Midbrain (tissue), 1 donor: ENCODE measurements around the gene HEXIM2.

ENCODE experiments used
- DNase-seq: peaks from one replicate; lab custom pipeline; 2025; lab: John Stamatoyannopoulos, UW

Gene HEXIM2

DNA sequence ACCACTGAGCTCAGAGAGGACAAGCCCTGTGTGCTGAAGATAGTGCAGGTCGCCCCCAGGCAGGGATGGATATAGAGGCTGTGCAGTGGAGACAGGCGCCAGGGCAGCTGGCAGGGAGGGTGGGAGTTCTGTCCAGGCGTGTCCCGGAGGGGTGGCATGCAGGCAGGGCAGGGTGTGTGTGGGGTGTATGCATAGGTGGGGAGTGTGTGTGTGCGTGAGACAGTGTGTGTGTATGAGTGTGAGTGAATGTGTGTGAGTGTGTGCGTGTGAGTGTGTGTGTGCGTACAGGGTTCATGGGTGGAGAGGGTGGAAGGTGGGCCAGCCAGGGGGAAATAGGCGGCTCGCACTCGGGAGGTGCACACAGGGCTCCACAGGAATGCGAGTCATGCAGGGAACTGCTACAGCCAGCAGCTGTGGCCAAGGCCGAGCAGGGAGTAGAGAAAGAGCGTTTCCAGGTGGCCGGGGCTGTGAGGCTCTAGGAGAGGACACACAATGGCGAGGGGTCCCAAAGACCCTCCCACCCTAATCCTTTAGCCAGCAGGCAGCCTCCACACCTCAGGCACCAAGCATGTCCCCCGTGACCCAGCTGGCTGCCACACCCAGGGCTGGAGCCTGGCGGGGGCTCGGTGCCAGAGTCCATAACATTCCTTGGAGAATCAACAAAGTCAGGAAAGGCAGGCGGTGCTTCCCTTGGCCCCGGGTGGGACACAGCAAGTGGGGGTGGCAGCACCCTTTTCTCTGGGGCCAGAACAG, 34.0 kb upstream of the HEXIM2 start:
- no peak for DNase-seq

DNA sequence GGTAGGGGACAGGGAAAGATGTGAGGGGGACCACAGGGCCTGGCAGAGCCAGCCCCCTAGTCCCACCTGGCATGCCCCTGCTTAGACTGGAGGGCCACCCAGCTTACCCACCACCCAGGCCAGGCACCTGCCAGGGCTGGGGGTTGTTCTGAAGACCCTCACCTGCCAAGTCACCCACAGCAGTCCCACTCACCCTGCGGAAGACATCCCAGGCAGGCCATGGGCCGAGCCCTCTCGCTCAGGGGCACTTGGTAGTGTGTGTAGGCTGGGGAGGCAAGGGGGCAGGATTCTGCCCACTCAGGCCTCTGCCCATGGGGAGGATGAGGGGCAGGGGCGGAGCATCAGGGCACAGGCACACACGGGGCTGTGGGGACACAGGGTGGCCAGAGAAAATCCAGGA, 33.3 kb upstream of the HEXIM2 start:
- DNase-seq, result no peak

DNA sequence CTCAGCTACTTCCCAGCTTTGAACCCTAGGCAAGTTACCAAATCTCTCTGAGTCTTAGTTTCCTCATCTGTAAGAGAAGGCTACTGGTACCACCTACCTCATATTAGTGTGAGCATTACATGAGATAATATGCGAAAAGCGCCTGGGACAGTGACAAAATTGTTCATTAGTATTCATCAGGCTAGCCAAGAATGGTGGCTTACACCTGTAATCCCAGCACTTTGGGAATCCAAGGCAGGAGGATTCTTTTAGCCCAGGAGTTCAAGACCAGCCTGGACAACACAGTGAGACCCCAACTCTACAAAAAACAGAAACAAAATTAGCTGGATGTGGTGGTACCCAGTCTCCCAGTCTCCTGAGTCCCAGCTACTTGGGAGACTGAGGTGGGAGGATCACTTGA, 32.7 kb upstream of the HEXIM2 start:
- DNase-seq, result no peak

DNA sequence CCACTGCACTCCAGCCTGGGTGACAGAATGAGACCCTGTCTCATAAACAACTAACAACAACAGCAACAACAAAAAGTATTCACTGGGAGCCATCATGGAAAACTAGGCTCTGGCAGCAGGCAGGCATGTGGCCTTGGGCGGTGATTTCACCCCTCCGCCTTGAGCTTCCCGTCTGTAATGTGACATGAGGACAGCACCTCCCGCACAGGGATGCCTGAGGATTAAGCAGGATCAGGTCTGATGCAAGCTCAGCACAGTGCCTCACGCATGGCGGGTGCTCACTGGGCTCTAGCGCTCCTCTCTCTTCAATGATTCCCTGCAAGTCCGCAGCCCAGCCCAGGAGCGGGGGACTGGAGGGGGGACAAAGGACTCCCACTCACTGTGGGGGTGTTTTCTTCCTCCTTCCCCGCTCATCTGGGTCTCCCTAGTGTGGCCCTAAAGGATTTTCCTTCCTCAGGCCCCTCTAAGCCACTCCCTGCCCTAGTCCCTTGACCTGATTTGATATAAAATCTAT, 32.2 kb upstream of the HEXIM2 start:
- peak; percentile 21 for DNase-seq

DNA sequence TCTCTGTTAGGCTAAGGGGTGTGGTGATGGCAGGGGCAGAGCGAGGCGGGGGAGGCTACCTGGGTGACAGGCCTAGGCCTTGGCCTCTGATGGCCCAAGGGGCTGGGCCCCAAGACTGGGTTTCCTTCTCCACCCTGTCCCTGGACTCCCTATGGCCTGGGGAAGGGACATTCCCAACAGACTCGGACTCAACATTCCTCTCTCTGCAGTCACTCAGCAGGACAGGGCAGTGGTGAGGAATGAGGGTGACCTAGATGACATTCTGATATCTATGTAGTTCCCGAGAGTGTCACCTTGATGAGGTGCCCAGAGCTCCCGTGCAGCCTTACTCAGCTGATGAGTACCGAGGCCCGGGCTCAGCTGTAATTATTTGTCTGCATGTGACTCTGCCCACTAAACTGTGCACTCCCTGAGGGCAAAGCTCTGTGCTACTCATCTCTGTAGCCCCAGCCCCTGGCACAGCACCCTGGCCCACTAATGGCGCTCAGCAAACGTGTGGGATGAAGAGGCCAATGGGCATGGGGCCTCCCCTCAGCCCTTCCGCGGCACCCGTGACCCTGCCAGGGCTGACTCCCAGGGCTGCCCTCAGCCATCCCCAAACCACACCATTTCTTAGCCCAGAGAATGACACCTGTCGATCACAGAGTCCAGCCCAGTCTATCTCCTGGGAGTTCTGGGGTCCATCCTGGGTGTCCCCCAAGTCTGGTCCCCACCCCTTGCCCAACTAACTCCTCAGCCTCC, 31.6 kb upstream of the HEXIM2 start:
- no peak for DNase-seq

DNA sequence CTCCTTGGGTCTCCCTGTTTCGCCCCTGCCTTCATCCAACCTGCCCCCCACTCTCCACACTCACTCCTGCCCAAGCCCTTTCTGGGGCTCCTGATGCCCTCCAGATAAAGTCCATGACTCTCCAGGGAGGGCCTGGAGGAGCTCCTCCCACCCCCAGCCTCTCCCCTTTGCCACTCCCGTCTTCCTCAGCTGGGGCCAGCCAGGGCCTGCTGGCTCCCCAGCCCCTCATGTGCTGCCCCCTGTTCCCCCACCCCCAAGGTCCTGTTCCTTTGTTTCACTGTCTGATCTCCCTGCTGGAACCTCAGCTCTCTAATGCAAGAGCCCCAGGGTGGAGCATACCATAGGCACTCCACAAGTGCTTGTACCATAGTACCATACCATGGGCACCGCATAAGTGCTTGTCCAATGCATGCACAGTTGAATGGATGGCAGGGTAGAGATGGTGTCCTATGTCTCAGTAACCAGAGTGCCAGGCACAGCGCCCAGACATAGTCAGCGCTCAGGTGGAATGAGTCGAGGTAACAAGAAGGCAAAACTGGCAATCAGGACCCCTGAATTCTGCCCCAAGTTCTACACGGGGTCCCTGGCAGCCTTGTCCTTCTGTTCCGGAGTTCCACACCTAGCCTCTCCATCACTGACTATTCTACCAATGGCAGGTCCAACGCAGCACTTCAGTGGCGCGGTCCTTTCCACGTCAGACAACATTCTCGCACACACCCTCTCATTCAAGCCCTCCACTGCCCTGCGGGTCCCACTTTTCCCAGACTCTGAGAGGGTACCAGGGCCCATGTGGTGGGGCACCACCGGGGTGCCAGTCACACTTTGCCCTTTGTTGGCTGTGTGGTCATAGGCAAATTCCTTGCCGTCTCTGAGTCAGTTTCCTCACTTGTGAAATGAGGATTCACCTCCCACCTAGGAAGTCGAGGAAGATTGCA, 30.7 kb upstream of the HEXIM2 start:
- no peak for DNase-seq

DNA sequence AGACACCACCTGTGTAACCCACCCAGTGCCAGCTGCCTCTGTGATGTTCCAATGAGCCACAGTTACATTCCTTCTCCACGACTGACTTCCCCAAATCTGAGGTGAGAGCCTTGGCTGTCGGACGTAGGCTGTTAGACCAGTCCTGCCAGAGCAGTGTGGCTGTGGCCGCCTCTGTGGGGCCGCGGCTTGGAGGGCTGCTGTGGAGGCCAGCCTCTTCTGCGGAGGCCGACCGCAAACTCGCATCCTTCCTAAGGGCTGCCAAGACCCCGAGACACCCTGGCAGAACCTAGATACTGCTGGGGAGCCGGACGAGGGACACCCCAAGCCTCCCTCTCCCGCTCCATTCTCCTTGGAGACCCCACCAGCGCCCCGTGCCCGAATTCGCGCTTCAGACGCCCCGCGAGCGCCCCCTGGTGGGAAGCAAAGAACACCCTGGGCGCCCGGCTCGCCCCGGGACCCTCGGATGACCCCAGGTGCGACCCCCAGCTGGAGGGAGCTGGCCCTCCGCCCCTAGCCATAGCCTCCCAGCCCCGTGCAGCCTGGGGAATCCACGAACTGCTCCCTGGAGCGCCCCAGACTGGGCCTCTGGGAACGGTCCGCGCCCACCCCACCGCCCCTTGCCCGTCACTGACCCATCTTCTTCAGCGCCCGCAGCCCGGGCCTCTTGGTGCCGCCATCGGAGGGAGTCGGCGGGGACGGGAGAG, 29.9 kb upstream of the HEXIM2 start:
- peak; percentile 42 for DNase-seq

DNA sequence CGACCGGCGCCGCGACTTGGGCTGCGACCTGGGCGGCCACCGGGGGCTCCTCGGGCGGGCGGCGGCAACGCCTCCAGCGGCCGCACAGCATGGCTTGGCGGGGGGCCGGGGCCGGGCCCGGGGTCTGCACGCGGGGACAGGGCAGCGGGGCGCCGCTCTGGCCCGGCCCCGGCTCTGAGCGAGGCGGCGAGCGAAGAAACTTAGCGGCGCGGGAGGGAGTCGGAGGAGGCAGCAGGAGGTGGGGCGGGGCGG, 29.4 kb upstream of the HEXIM2 start, which contains the start of gene PLCD3:
Gene PLCD3 (minus strand): TSS at position 196 of the 252 bp plus-strand sequence. CDS start 105 bp downstream, at position 91.
- no peak for DNase-seq

DNA sequence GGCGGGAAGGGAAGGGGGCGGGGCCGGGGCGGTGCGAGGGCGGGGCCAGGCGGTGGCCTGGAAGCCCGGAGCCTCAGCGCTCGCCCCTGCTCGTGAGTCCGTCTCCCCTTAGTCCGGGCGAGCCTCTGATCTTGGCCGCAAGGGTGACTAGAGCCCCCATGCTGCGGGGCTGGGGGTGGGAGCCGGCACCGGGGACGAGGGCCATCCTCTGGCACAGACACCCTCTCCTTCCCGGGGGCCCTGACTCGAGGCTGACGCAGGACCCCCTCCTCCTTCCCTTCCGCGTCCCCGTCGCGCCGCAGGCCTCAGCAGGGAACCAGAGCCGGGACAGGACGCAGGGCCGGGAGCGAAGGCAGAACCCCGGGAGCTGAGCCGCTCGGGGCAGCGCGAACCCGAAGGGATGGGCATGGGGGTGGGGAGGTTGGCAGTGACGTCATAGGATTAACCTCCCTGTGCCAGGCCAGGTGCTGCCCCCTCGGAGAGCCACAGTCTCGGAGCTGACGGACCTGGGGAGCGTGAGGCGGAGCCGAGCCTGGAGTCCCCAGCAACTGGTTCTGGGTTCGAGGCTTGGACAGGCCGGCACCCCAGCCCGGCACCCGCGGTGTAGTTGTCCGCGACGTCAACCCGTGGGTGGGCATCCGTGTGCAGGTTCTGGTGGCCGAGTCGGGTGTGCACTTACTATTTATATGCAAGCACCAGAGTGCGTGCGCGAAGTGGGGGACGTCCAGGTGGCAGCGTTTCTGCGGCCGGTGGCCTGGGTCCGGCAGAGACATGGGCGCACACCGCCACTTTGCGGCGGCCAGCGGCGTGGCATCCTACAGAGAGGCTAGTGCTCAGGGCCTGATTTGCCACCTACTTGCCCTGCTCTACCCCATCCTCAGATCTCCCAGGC, 28.9 kb upstream of the HEXIM2 start:
- peak; percentile 69 for DNase-seq

DNA sequence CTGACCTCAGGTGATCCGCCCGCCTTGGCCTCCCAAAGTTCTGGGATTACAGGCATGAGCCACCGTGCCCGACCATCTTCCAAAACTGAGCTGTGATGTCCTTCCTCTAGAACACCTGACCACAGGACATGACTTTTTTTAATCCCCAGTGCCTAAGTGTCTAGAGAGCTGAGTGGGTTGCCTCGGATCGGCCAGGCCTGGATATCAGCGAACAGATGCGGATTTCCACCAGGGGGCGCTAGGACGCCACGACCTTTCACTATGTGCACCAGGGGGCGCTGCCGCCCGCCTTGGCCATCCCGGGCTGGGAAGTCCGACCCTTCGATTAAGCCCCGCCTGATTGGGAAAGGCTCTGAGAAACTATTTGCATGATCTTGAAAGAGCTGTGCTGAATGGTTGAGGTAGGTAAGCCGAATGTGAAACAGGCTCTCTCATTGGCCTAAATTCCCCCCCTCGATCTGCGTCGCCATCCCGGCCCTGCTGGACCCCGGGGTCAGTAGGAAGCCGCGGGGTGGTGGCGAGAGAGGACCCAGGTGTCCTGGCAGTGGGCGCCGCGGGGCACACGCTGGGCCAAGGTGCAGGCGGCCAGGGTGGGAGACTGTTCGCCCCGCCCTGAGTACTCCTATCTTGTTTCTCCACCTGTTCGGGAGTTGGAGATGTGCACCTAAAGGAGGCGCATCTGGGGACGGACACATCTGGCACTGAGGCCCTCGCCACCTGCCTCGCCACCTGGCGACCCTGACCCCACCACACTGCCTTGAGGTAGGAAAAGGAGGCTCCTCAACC, 26.3 kb upstream of the HEXIM2 start, which contains the start of gene ACBD4:
Gene ACBD4 (plus strand): TSS at position 496 of the 786 bp plus-strand sequence. CDS start 458 bp downstream, outside the sequence.
- peak; percentile 94 for DNase-seq

DNA sequence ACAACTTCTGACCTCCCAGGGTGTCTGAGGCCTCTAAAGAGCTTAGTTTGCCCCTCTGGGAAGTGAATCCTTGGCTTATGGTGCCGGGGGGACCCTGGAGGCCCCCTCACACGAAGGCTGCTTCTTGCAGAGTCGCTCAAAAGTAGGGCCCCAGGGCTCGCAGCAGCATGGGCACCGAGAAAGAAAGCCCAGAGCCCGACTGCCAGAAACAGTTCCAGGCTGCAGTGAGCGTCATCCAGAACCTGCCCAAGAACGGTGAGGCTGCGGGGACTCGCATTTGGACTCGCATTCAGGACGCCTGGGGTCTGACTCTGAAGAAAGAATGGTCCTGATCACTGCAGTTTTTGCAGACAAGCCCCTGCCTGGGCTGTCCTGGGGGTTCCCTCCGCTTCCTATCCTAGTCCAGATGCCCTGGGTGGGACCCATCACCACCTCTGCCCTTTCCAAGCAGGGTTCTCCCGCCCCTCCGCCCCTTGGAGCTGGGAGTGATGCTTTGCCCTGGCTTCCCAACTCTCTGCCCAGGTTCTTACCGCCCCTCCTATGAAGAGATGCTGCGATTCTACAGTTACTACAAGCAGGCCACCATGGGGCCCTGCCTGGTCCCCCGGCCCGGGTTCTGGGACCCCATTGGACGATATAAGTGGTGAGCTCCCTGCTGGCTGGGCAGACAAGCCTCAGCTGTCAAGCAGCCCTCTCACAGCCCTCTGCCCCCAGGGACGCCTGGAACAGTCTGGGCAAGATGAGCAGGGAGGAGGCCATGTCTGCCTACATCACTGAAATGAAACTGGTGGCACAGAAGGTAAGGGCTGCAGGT, 25.5 kb upstream of the HEXIM2 start:
- no peak for DNase-seq

DNA sequence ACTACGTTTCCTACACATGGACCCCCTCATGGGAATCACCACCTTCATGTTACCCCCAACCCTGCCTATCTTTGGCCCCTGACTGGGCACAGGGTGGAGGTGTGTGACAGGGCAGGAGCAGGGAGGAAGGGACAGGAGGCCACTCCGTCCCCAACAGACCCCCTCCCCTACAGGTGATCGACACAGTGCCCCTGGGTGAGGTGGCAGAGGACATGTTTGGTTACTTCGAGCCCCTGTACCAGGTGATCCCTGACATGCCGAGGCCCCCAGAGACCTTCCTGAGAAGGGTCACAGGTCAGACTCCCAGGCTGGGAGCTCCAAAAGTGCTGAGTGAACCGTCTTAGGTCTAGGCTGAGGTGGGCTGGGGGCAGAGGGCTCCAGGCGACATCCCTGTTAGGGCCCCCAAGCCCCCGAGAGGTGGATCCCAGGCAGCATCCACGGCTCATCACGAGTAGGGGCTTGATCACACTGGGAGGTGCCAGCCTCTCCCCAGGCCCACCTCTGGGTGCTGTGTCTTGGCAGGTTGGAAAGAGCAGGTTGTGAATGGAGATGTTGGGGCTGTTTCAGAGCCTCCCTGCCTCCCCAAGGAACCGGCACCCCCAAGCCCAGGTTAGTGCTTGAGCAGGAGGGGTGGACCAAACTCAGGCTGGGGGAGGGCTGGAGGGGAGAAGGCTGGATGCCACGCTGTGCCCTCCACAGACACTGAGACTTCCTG, 24.7 kb upstream of the HEXIM2 start:
- no peak for DNase-seq

DNA sequence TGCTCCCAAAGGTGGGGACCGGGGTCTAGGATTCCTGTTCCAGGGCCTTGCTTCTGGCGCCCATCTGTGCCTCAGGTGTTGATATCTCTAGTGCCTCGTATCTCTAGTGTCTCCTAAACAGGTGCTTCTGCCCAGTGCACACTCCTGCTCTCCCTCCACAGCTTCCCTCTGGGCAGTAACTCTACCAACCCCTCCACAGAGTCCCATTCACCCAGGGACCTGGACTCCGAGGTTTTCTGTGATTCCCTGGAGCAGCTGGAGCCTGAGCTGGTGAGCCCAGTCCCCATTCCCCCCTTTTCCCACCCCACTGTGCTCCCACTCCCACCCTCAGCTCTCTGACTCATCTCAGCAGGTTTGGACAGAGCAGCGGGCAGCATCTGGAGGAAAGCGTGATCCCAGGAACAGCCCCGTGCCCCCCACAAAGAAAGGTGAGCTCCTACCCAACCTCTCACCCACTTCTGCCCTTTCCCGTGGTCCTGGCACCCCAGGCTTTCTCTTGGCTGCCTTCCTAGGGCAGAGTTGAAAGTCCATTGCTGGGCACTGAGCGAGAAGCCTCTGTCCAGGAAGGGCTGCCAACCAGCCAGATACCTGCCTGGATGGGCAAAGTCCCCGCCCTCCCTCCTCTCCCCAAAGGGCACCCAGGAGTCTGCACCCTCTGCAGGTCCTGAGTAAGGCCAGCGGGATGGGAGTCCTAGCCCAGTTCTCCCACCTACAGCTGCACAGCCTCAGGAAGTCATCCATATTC, 23.9 kb upstream of the HEXIM2 start:
- DNase-seq, result no peak

DNA sequence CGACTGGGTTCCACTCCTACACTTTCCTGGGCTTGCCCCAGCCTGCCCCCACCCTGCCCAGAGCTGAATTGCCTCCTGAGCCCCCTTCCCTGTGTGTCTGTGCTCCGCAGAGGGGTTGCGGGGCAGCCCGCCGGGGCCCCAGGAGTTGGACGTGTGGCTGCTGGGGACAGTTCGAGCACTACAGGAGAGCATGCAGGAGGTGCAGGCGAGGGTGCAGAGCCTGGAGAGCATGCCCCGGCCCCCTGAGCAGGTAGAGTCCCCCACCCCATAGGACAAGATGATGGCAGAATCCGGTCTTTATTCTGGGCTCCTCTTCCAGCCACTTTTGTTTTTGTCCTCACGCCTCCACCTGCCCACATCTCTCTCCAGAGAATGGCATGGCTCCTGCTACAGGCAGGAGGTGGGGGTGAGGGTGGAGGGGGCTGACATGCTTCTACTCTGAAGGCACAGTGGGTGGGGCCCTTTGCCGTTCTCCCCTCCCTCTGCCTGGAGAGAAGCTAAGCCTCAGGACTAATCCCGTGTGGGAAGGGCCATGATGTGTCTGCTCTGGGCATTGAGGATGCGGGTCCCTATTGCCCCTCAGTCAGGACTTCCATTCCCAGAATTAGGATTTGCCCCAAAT, 22.7 kb upstream of the HEXIM2 start:
- no peak for DNase-seq

DNA sequence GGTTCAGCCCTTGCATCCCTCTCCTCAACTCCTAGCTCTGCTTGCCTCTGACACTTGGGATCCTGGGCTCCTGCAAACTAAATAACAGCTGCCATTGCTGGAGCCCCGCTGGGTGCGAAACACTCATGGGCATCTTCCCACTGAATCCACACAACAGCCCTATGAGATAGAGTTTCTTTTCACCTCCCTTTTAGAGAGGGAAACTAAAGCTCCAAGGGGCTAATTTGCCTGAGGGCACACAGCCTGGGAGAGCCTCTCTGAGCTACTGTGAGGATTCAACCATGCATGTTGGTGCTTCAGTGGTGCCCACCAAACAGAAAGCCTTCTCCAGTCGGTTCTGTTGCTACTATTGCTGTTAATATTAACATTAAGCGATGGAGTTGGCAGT, 22.1 kb upstream of the HEXIM2 start:
- no peak for DNase-seq

DNA sequence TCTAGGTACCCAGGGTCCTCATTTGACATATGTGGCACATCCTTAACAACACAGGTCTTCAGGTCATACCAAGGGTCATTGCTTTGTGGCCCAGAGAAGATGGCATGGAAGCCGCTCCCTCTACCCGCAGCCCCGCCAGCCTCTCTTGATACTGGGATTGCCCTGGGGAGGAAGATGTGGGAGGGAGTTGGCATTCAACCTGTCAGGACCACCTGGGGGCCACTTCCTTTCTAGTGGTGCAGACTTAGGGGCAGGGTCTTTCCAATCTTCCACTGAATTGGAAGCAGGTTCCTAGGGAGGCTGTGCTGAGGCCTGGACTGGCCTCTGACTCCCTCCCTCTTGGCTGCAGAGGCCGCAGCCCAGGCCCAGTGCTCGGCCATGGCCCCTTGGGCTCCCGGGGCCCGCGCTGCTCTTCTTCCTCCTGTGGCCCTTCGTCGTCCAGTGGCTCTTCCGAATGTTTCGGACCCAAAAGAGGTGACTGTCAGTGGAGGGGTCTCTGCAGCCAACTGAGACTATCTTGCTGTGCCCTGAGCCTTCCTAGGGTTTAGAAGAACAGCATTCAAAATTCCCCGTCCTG, 18.5 kb upstream of the HEXIM2 start:
- no peak for DNase-seq

DNA sequence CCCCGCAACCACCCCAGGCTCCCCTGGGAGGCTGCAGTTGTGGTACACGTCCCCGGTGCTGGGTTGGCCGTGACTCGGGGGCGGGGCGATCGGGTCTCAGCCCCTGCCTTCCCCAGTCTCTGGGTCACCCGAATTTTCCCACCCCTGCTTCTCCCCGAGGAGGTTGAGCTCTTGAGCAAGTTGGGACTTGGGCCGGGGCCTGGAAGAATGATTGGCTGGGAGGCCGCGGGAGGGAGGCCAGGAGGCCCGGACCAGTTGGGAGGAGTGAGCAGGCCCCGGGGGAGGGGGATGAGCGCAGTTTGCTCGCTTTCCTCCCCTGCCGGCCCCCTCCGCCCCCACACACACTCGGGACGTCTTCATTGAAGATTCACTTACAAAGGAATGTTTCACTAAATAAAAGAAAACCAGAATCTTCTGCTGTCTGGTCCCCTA, 17.9 kb upstream of the HEXIM2 start:
- DNase-seq, result peak; percentile 71
